Measurements from ENCODE around the gene E2F2. TPM values are rescaled to one million over a fixed set of nuclear protein-coding genes. Genes with fewer than 3 reads are reported as not detected.

E2F2 gene
- total RNA-seq, 4 donors from 2014 or later = 0.10 to 0.27 (median 0.17) TPM; not detected in 1

- peak; percentile 99 for DNase-seq
- Histone ChIP-seq H3K27me3 (no peaks in the 10 kb centered on the region), H3K9me3 (no peaks in the 10 kb centered on the region), H3K27ac (peak overlapping the region; percentile 96 to 99 (median 98)), H3K4me3 (replicated peaks in 1 of 3) (no peak overlapping the region), H3K36me3 (peaks cover 11 to 18% of the 10 kb centered on the region in 2 donors), H3K4me1 (peaks cover 58% of the 10 kb centered on the region in 2 donors)
- WGBS, 2 donors = 2 to 3% methylated on average over 19 of the region's 19 CpGs
- TF ChIP-seq POLR2A (IDR thresholded peaks at IDR 0.05) = peak in 1 of 2 donors; percentile 89
- no peak for TF ChIP-seq CTCF (IDR thresholded peaks at IDR 0.05)
- intact Hi-C loops (cut with DNase I) = no loop called here
Measured at GRCh38 chr1:23562137-23562876, 31.3 kb upstream of the E2F2 start.

- DNase-seq = no peak
- Histone ChIP-seq H3K27me3 (no peaks in the 10 kb centered on the region), H3K27ac (peak overlapping the region; percentile 96 to 99 (median 98)), H3K4me1 (peaks cover 58 to 63% of the 10 kb centered on the region in 2 donors), H3K9me3 (no peaks in the 10 kb centered on the region), H3K4me3 (replicated peaks in 1 of 3) (no peak overlapping the region), H3K36me3 (peaks cover 12 to 23% of the 10 kb centered on the region in 2 donors)
- intact Hi-C loops (cut with DNase I) = no loop called here
- TF ChIP-seq POLR2A (IDR thresholded peaks at IDR 0.05) (no peak), CTCF (IDR thresholded peaks at IDR 0.05) (no peak)
- 29 to 40% methylated on average over 2 of the region's 2 CpGs for WGBS, 2 donors
Measured at GRCh38 chr1:23561813-23562100, 30.7 kb upstream of the E2F2 start.

GRCh38 chr1:23561076-23561812 is 30.2 kb upstream of the E2F2 start:
- H3K36me3 ChIP-seq = peaks cover 12 to 23% of the 10 kb centered on the region in 2 donors
- TF ChIP-seq CTCF (IDR thresholded peaks at IDR 0.05) = no peak
- H3K4me3 ChIP-seq (replicated peaks in 1 of 3) = no peak overlapping the region
- 33 to 40% methylated on average over 6 of the region's 6 CpGs for WGBS, 2 donors
- H3K4me1 ChIP-seq = peaks cover 59 to 68% of the 10 kb centered on the region in 2 donors
- peak overlapping the region; percentile 96 to 99 (median 98) for H3K27ac ChIP-seq
- intact Hi-C loops (cut with DNase I) = no loop called here
- DNase-seq = no peak
- H3K9me3 ChIP-seq = no peaks in the 10 kb centered on the region
- no peaks in the 10 kb centered on the region for H3K27me3 ChIP-seq

GRCh38 chr1:23559985-23560741 is 29.1 kb upstream of the E2F2 start:
- Histone ChIP-seq H3K36me3 (peaks cover 12 to 23% of the 10 kb centered on the region in 2 donors), H3K27ac (peak overlapping the region; percentile 96 to 99 (median 98)), H3K4me3 (replicated peaks in 1 of 3) (peak overlapping the region in 2 of 3 donors; percentile 17 to 69), H3K4me1 (peaks cover 58 to 69% of the 10 kb centered on the region in 2 donors), H3K27me3 (no peaks in the 10 kb centered on the region), H3K9me3 (no peaks in the 10 kb centered on the region)
- WGBS, 2 donors = 16 to 24% methylated on average over 6 of the region's 6 CpGs
- DNase-seq = no peak
- intact Hi-C loops (cut with DNase I) = no loop called here
- TF ChIP-seq POLR2A (IDR thresholded peaks at IDR 0.05) (no peak), CTCF (IDR thresholded peaks at IDR 0.05) (no peak)

Data from thyroid gland (tissue), 4 donors.